HepG2 (cell line): ENCODE results near the gene ARID5B. TPM values are rescaled to one million over a fixed set of nuclear protein-coding genes. Genes with fewer than 3 reads are reported as not detected.

Experiments
- ATAC-seq: fragments of 200-7000 bp; cut with Tn5 transposase; 3 replicates; pipeline ENCODE4 v1.9.1; 2020; ENCODE audit warnings: mild to moderate bottlenecking, moderate library complexity
- BruUV-seq: library from RNA; stranded (reverse); fragments of 400-500 nt; replicated peaks from 2 replicates; lab custom pipeline; 2021; lab: Mats Ljungman, UMichigan
- CTCF ChIA-PET: fragments of 300-600 bp; formaldehyde crosslinking; extraction: SDS; loops from one replicate; lab custom pipeline; 2021; ENCODE audit warnings: low total read pairs, inconsistent platforms, low intra/inter-chr PET ratio; lab: Yijun Ruan, JAX
- POLR2A ChIA-PET: fragments of 350-600 bp; sonication (Branson Sonifier 250); formaldehyde crosslinking; loops from one replicate; lab custom pipeline; 2020; ENCODE audit warnings: antibody characterized with exemption, inconsistent platforms; lab: Yijun Ruan, JAX
- DNase-seq: peaks from one replicate; pipeline ENCODE4 v3.0.0-alpha.2; 2015; ENCODE audit warnings: low spot score
- FAIRE-seq: peaks from 3 replicates; lab custom pipeline; 2011; peaks lifted over from hg19 to GRCh38; lab: Jason Lieb, UNC
- H2AFZ ChIP-seq: one replicate; pipeline ENCODE4 v1.6.1; 2011; ENCODE audit warnings: low read length, inconsistent platforms
- H3K27ac ChIP-seq: fragments of 300-600 bp; 3 replicates; pipeline ENCODE4 v1.8.0; 2011; ENCODE audit warnings: mixed run types, mild to moderate bottlenecking, mixed read lengths, low read length, inconsistent platforms; ENCODE audit not compliant: insufficient read depth; ENCODE audit errors: extremely low read length
- H3K27me3 ChIP-seq, 2 experiments: fragments of 200-600 bp in 1 of 2; 2 replicates in 1 of 2; 3 replicates in 1 of 2; pipeline versions ENCODE4 v1.6.0 to v1.8.0; 2011; ENCODE audit warnings: low read length in 2 of 2, mild to moderate bottlenecking in 2 of 2, moderate library complexity in 2 of 2, inconsistent platforms in 1 of 2; ENCODE audit not compliant: insufficient read depth in 2 of 2, control insufficient read depth in 1 of 2
- H3K36me3 ChIP-seq, 2 experiments: fragments of 200-600 bp in 1 of 2; replicated peaks in 1 of 2; 2 replicates in 1 of 2; 3 replicates in 1 of 2; pipeline versions ENCODE4 v1.5.1 to v1.8.0; 2011; ENCODE audit warnings: low read length in 2 of 2, inconsistent platforms in 1 of 2; ENCODE audit not compliant: insufficient read depth in 2 of 2, control insufficient read depth in 1 of 2
- H3K4me1 ChIP-seq: 2 replicates; pipeline ENCODE4 v1.5.1; 2012; ENCODE audit warnings: low read length, inconsistent platforms; ENCODE audit not compliant: insufficient read depth
- H3K4me2 ChIP-seq: 2 replicates; pipeline ENCODE4 v1.6.0; 2011; ENCODE audit warnings: low read depth, low read length, inconsistent platforms
- H3K4me3 ChIP-seq, 3 experiments: fragments of 200-600 bp in 1 of 3; sonication (generic), shearing (Covaris generic) in 1 of 3; replicated peaks in 1 of 3; 2 replicates each; pipeline ENCODE4 v1.5.1; 2011 to 2016; ENCODE audit warnings: low read length in 3 of 3, inconsistent platforms in 2 of 3, low read depth in 2 of 3, mild to moderate bottlenecking in 2 of 3, control low read depth in 1 of 3, mixed read lengths in 1 of 3; ENCODE audit not compliant: insufficient read depth in 1 of 3
- H3K79me2 ChIP-seq: one replicate; pipeline ENCODE4 v1.6.1; 2011; ENCODE audit warnings: low read length, inconsistent platforms; ENCODE audit not compliant: insufficient read depth
- H3K9ac ChIP-seq: 2 replicates; pipeline ENCODE4 v1.6.0; 2011; ENCODE audit warnings: mild to moderate bottlenecking, low read depth, low read length, inconsistent platforms; ENCODE audit not compliant: insufficient read depth
- H3K9me3 ChIP-seq: 2 replicates; pipeline ENCODE4 v1.5.1; 2012; ENCODE audit warnings: mild to moderate bottlenecking, low read length
- H4K20me1 ChIP-seq: 2 replicates; pipeline ENCODE4 v1.6.0; 2011; ENCODE audit warnings: inconsistent platforms, mild to moderate bottlenecking, low read length, moderate library complexity; ENCODE audit not compliant: insufficient read depth
- CREM ChIP-seq, 2 experiments: sonication (generic) in 1 of 2; formaldehyde crosslinking in 1 of 2; IDR thresholded peaks; 2 replicates each; pipeline versions ENCODE4 v1.4.0 to v1.6.1; 2016 to 2020; ENCODE audit warnings: antibody characterized with exemption in 1 of 2, mild to moderate bottlenecking in 1 of 2, missing genetic modification reagents in 1 of 2
- ELF3 ChIP-seq: IDR thresholded peaks from 2 replicates; pipeline ENCODE4 v1.6.1; 2016; ENCODE audit warnings: missing genetic modification reagents, missing compliant biosample characterization
- FOSL1 ChIP-seq: sonication (generic); formaldehyde crosslinking; IDR thresholded peaks from 2 replicates; pipeline ENCODE4 v1.9.0; 2021; ENCODE audit warnings: missing genetic modification reagents, borderline replicate concordance
- NR2C2 ChIP-seq: sonication (generic); formaldehyde crosslinking; IDR thresholded peaks from 2 replicates; pipeline ENCODE4 v1.4.0; 2020; ENCODE audit warnings: missing genetic modification reagents, mild to moderate bottlenecking, moderate library complexity, borderline replicate concordance
- PAWR ChIP-seq: sonication (generic); formaldehyde crosslinking; IDR thresholded peaks from 2 replicates; pipeline ENCODE4 v1.4.0; 2020; ENCODE audit warnings: missing genetic modification reagents, mild to moderate bottlenecking, borderline replicate concordance
- ZNF572 ChIP-seq: sonication (generic); formaldehyde crosslinking; IDR thresholded peaks from 2 replicates; pipeline ENCODE4 v1.5.1; 2020; ENCODE audit warnings: mild to moderate bottlenecking, missing genetic modification reagents
- WGBS: methylation state at CpG from one replicate; pipeline ENCODE4 v1.1.6; 2017; ENCODE audit warnings: low lambda C conversion rate; 5-methylcytosine and 5-hydroxymethylcytosine counted together
- in situ Hi-C: cut with HindIII; loops from 2 replicates; pipeline ENCODE4 v1.10.0; 2017; ENCODE audit warnings: low pct_unique_long_range_greater_than_20kb; ENCODE audit not compliant: extremely low pct_ligation_motif_present
- intact Hi-C: fragments of 100-400 bp; cut with micrococcal nuclease; formaldehyde crosslinking; loops from one replicate; pipeline ENCODE4 v1.10.0; 2022; ENCODE audit not compliant: unreplicated experiment
- polyA plus RNA-seq, 8 experiments: library from polyadenylated mRNA; depleted of rRNA in 3 of 8; stranded (reverse) in 7 of 8; unstranded in 1 of 8; fragments of >200 nt; fragmentation: Illumina TruSeq in 4 of 8; extraction: Trizol in 4 of 8; gene quantifications; 2 replicates each; pipeline versions ENCODE4 v1.2.1 to v1.2.3, GENCODE V29; 2011 to 2016; ENCODE audit warnings: low read depth in 4 of 8, missing spikeins in 1 of 8, mixed read lengths in 1 of 8; ENCODE audit not compliant: insufficient read depth in 1 of 8
- total RNA-seq, 5 experiments: library from RNA; depleted of rRNA; stranded (reverse); fragments of >200 nt; fragmentation: Illumina TruSeq; extraction: Trizol; gene quantifications; 2 replicates each; pipeline ENCODE4 v1.2.3, GENCODE V29; 2016; ENCODE audit warnings: low read depth in 1 of 5
- TF ChIP-seq, protein P1 (sequence below): IDR thresholded peaks from 2 replicates; pipeline ENCODE4 v1.6.1; 2016; ENCODE audit warnings: low read depth, borderline replicate concordance
- TF ChIP-seq, protein P2 (sequence below): sonication (generic); formaldehyde crosslinking; IDR thresholded peaks from 2 replicates; pipeline ENCODE4 v1.5.0; 2020; ENCODE audit warnings: missing genetic modification reagents
- TF ChIP-seq, protein P3 (sequence below): sonication (generic); formaldehyde crosslinking; IDR thresholded peaks from 2 replicates; pipeline ENCODE4 v1.4.0; 2020; ENCODE audit warnings: missing genetic modification reagents, borderline replicate concordance

The ARID5B gene
- total and polyA plus RNA-seq, 2 of the 13 experiments (the other 11 are each of a cell fraction or from before 2014, with no cell fraction given) = 6.2 to 21.1 TPM

DNA sequence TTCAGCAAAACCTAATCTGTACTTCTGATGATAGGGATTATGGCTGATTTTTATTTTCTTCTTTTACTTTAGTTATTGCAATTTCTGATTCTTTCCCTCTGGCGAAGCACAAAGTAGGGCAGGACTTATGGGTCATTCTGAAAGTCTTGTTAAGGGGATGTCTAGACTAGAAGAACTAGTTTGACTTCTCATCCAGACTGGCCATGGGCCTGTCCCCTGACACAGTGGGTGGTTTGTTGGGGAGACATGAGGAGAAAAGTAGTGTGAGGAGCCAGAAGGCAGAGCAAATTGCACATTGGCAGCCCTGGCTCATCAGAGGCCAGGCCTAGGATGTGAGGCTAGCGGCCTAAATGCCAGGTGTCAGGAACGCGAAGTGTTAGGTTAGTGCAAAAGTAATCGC lies 214.3 kb downstream of the ARID5B start:
- no peak overlapping the region for H3K4me2 ChIP-seq
- no TSS peak for BruUV-seq
- H3K4me1 ChIP-seq = no peaks in the 10 kb centered on the region

DNA sequence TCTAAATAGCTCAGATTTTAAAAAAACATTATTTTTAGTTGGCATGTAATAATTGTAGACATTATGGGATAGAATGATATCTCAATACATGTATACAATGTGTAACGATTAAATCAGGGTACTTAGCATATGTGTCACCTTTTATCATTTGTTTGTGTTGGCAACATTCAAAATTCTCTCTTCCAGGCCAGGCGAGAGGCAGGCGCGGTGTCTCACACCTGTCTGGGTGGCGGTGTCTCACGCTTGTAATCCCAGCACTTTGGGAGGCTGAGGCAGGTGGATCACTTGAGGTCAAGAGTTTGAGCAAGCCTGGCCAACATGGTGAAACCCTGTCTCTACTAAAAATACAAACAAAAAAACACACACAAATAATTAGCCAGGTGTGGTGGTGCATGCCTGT lies 215.4 kb downstream of the ARID5B start:
- TF ChIP-seq ZNF572 (CRISPR knock-in tag) (no peak), ELF3 (CRISPR knock-in tag) (no peak), PAWR (CRISPR knock-in tag) (no peak), NR2C2 (no peak)
- TF ChIP-seq, protein P1, sequence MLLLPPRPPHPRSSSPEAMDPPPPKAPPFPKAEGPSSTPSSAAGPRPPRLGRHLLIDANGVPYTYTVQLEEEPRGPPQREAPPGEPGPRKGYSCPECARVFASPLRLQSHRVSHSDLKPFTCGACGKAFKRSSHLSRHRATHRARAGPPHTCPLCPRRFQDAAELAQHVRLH (CRISPR knock-in tag) = no peak
- TF ChIP-seq, protein P2, sequence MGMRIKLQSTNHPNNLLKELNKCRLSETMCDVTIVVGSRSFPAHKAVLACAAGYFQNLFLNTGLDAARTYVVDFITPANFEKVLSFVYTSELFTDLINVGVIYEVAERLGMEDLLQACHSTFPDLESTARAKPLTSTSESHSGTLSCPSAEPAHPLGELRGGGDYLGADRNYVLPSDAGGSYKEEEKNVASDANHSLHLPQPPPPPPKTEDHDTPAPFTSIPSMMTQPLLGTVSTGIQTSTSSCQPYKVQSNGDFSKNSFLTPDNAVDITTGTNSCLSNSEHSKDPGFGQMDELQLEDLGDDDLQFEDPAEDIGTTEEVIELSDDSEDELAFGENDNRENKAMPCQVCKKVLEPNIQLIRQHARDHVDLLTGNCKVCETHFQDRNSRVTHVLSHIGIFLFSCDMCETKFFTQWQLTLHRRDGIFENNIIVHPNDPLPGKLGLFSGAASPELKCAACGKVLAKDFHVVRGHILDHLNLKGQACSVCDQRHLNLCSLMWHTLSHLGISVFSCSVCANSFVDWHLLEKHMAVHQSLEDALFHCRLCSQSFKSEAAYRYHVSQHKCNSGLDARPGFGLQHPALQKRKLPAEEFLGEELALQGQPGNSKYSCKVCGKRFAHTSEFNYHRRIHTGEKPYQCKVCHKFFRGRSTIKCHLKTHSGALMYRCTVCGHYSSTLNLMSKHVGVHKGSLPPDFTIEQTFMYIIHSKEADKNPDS = no peak
- TF ChIP-seq, protein P3, sequence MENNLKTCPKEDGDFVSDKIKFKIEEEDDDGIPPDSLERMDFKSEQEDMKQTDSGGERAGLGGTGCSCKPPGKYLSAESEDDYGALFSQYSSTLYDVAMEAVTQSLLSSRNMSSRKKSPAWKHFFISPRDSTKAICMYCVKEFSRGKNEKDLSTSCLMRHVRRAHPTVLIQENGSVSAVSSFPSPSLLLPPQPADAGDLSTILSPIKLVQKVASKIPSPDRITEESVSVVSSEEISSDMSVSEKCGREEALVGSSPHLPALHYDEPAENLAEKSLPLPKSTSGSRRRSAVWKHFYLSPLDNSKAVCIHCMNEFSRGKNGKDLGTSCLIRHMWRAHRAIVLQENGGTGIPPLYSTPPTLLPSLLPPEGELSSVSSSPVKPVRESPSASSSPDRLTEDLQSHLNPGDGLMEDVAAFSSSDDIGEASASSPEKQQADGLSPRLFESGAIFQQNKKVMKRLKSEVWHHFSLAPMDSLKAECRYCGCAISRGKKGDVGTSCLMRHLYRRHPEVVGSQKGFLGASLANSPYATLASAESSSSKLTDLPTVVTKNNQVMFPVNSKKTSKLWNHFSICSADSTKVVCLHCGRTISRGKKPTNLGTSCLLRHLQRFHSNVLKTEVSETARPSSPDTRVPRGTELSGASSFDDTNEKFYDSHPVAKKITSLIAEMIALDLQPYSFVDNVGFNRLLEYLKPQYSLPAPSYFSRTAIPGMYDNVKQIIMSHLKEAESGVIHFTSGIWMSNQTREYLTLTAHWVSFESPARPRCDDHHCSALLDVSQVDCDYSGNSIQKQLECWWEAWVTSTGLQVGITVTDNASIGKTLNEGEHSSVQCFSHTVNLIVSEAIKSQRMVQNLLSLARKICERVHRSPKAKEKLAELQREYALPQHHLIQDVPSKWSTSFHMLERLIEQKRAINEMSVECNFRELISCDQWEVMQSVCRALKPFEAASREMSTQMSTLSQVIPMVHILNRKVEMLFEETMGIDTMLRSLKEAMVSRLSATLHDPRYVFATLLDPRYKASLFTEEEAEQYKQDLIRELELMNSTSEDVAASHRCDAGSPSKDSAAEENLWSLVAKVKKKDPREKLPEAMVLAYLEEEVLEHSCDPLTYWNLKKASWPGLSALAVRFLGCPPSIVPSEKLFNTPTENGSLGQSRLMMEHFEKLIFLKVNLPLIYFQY (CRISPR knock-in tag) = no peak
- POLR2A ChIA-PET = no interaction called here
- intact Hi-C loops (no loop called here), in situ Hi-C loops (no loop called here)
- ATAC-seq (no peak), DNase-seq (no peak), FAIRE-seq (no peak)
- Histone ChIP-seq H3K79me2 (no peaks in the 10 kb centered on the region), H3K36me3 (no peaks in the 10 kb centered on the region), H3K4me1 (no peaks in the 10 kb centered on the region), H3K9me3 (no peaks in the 10 kb centered on the region), H2AFZ (no peak overlapping the region), H3K4me2 (no peak overlapping the region), H3K9ac (no peak overlapping the region), H3K4me3 (no peak overlapping the region), H4K20me1 (no peaks in the 10 kb centered on the region), H3K27me3 (no peaks in the 10 kb centered on the region), H3K27ac (no peak overlapping the region)
- WGBS = 87% methylated on average over 6 of the region's 6 CpGs
- CTCF ChIA-PET = no interaction called here
- BruUV-seq = no TSS peak

More for the DNA sequence above, 214.3 kb downstream of the ARID5B start:
- POLR2A ChIA-PET = no interaction called here
- no peak overlapping the region for H3K4me3 ChIP-seq
- ATAC-seq (no peak), FAIRE-seq (no peak), DNase-seq (no peak)
- H4K20me1 ChIP-seq = no peaks in the 10 kb centered on the region
- no peaks in the 10 kb centered on the region for H3K36me3 ChIP-seq
- no peak overlapping the region for H2AFZ ChIP-seq
- TF ChIP-seq FOSL1 (CRISPR knock-in tag) (no peak), CREM (IDR thresholded peaks at IDR 0.05) (no peak), CREM (CRISPR knock-in tag; IDR thresholded peaks at IDR 0.05) (no peak)
- no peaks in the 10 kb centered on the region for H3K9me3 ChIP-seq
- CTCF ChIA-PET = no interaction called here
- WGBS = 91% methylated on average over 5 of the region's 5 CpGs
- in situ Hi-C loops (no loop called here), intact Hi-C loops (no loop called here)
- no peaks in the 10 kb centered on the region for H3K79me2 ChIP-seq
- no peak overlapping the region for H3K9ac ChIP-seq
- H3K27me3 ChIP-seq = no peaks in the 10 kb centered on the region
- H3K27ac ChIP-seq = no peak overlapping the region
